Stomach (tissue), 9 donors: ENCODE data around the gene GUCY1A2. TPM values are rescaled to one million over a fixed set of nuclear protein-coding genes. Genes with fewer than 3 reads are reported as not detected.

Experiments used
- DNase-seq, 2 donors: peaks; one replicate each; pipeline versions ENCODE4 v3.0.0 to v3.0.0-alpha.2; 2013 to 2019
- H3K27ac ChIP-seq, 5 donors: fragments of 200-600 bp in 4 of 5; sonication (generic) in 4 of 5; one replicate each; pipeline ENCODE4 v1.5.1; 2013 to 2019; ENCODE audit warnings: mild to moderate bottlenecking in 1 of 5, moderate library complexity in 1 of 5
- H3K27me3 ChIP-seq, 3 donors: fragments of 200-600 bp; sonication (generic); one replicate each; pipeline ENCODE4 v1.5.1; 2017 to 2019; ENCODE audit warnings: mixed run types in 1 of 3
- H3K36me3 ChIP-seq, 4 donors: fragments of 200-600 bp; sonication (generic); 1 replicate in 3 of 4; 2 replicates in 1 of 4; pipeline ENCODE4 v1.5.1; 2016 to 2019
- H3K4me1 ChIP-seq, 4 donors: fragments of 200-600 bp; sonication (generic); one replicate each; pipeline ENCODE4 v1.5.1; 2016 to 2019
- H3K4me3 ChIP-seq, 4 donors: fragments of 200-600 bp; sonication (generic) in 3 of 4; one replicate each; pipeline ENCODE4 v1.5.1; 2016 to 2019; ENCODE audit warnings: mild to moderate bottlenecking in 1 of 4
- H3K9me3 ChIP-seq, 4 donors: fragments of 200-600 bp; sonication (generic); one replicate each; pipeline ENCODE4 v1.5.1; 2016 to 2019
- EP300 ChIP-seq: sonication (generic); formaldehyde crosslinking; IDR thresholded peaks from one replicate; pipeline ENCODE4 v1.6.1; 2017; ENCODE audit warnings: antibody characterized with exemption
- POLR2A ChIP-seq, 4 donors: fragments of 450-650 bp; IDR thresholded peaks; one replicate each; pipeline ENCODE4 v1.6.1; 2016; ENCODE audit warnings: antibody characterized with exemption in 4 of 4, control low read depth in 2 of 4, mild to moderate bottlenecking in 1 of 4, moderate library complexity in 1 of 4
- POLR2AphosphoS5 ChIP-seq, 3 donors: sonication (generic); formaldehyde crosslinking; IDR thresholded peaks; one replicate each; pipeline ENCODE4 v1.6.1; 2016; ENCODE audit warnings: antibody characterized with exemption in 3 of 3
- WGBS, 5 donors: extraction: QIAGEN DNeasy Blood & Tissue Kit in 3 of 5; methylation state at CpG; one replicate each; pipeline versions ENCODE4 v1.1.5 to v1.1.7; 2013 to 2018; 5-methylcytosine and 5-hydroxymethylcytosine counted together
- intact Hi-C: fragments of 100-400 bp; cut with DNase I; formaldehyde crosslinking; loops from one replicate; pipeline ENCODE4 v1.15.1; 2023; ENCODE audit warnings: low total_unique reads
- polyA plus RNA-seq, 3 donors: library from polyadenylated mRNA; stranded (reverse); fragments of 200-250 nt; gene quantifications; one replicate each; pipeline ENCODE4 v1.2.3, GENCODE V29; 2013
- total RNA-seq, 5 donors: library from RNA; depleted of rRNA; stranded (reverse); fragments of >200 nt; gene quantifications; one replicate each; pipeline versions ENCODE4 v1.1.0 to v1.2.3, GENCODE V29; 2014 to 2016
- TF ChIP-seq, protein P1 (sequence below), 7 experiments: fragments of 450-650 bp in 4 of 7; fragments of 200-600 bp in 3 of 7; sonication (generic) in 3 of 7; IDR thresholded peaks; one replicate each; pipeline ENCODE4 v1.5.1; 2016 to 2019; ENCODE audit warnings: antibody characterized with exemption in 7 of 7, control low read depth in 2 of 7, mild to moderate bottlenecking in 1 of 7
- donor health status: healthy with polysubstance abuse.
- donor health status: Bipolar disorder and iron deficiency.
- donor health status: healthy.

Gene GUCY1A2
- total and polyA plus RNA-seq, 8 donors = 0.10 to 15.1 (median 4.3) TPM

DNA sequence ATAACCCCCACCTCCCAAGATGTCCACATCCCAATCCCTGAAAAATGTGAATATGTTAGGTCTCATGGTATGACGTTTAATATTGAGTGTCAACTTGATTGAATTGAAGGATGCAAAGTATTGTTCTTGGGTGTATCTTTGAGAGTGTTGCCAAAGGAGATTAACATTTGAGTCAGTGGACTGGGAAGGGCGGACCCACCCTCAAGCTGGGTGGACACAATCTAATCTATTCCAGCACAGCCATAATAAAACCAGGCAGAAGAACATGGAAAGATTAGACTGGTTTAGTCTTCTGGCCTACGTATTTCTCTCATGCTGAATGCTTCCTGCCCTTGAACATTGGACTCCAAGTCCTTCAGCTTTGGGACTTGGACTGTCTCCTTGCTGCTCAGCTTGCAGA lies 315.5 kb downstream of the GUCY1A2 start:
- H3K36me3 ChIP-seq = no peaks in the 10 kb centered on the region
- no peak for DNase-seq
- H3K9me3 ChIP-seq = no peaks in the 10 kb centered on the region
- TF ChIP-seq POLR2A (IDR thresholded peaks at IDR 0.05) = no peak
- TF ChIP-seq, protein P1, sequence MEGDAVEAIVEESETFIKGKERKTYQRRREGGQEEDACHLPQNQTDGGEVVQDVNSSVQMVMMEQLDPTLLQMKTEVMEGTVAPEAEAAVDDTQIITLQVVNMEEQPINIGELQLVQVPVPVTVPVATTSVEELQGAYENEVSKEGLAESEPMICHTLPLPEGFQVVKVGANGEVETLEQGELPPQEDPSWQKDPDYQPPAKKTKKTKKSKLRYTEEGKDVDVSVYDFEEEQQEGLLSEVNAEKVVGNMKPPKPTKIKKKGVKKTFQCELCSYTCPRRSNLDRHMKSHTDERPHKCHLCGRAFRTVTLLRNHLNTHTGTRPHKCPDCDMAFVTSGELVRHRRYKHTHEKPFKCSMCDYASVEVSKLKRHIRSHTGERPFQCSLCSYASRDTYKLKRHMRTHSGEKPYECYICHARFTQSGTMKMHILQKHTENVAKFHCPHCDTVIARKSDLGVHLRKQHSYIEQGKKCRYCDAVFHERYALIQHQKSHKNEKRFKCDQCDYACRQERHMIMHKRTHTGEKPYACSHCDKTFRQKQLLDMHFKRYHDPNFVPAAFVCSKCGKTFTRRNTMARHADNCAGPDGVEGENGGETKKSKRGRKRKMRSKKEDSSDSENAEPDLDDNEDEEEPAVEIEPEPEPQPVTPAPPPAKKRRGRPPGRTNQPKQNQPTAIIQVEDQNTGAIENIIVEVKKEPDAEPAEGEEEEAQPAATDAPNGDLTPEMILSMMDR (IDR thresholded peaks at IDR 0.05) = no peak
- no peak for TF ChIP-seq POLR2AphosphoS5 (IDR thresholded peaks at IDR 0.05)
- TF ChIP-seq EP300 = no peak
- WGBS, 5 donors = 82 to 88% (median 87%) methylated on average over 3 of the region's 3 CpGs
- intact Hi-C loops = no loop called here
- H3K4me1 ChIP-seq = no peaks in the 10 kb centered on the region
- H3K27me3 ChIP-seq = no peaks in the 10 kb centered on the region
- no peak overlapping the region for H3K27ac ChIP-seq
- H3K4me3 ChIP-seq = no peak overlapping the region

DNA sequence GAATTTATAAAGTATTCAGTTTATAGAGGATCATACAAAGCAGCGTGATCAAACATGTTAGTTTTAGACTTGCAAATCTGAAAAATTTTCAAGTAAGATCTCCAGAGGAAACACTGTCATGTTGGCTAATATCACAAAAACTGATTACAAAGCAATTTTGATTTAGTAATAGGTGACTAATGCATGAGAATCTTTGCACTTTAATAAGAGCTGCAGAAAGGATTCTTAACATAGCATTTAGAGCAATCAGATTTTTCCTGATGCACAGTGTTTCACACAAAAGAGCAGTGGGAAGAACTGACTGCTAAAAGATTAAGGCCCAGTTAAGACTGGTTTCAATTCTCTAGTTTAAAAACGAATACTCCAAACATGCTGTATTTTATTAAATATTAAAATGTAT lies 321.2 kb downstream of the GUCY1A2 start:
- no peak for DNase-seq

DNA sequence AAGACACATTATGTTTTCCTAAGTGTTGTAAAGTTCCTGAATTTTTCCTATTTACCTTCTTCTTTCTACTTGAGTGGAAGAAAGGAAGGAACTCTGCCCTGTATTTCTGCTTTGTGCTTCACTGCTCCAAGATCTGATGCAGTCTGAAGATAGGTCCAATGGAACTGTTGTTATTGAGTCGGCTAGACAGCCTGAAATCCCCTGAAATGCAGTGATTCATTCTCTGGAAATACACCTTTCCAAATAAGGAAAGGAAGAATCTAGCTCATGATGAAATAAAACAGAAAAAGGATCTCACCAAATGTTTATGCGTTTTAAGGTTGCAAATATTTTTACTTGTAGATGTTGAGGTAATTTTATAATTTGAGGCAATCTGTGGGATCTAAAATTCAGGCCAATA lies 322.8 kb downstream of the GUCY1A2 start:
- DNase-seq = no peak
- WGBS, 5 donors = 54 to 75% (median 69%) methylated on average over 2 of the region's 2 CpGs
- H3K4me3 ChIP-seq = no peak overlapping the region
- no peaks in the 10 kb centered on the region for H3K9me3 ChIP-seq
- H3K4me1 ChIP-seq = no peaks in the 10 kb centered on the region
- no peaks in the 10 kb centered on the region for H3K27me3 ChIP-seq
- H3K36me3 ChIP-seq = no peaks in the 10 kb centered on the region
- H3K27ac ChIP-seq = peak overlapping the region in 1 of 5 donors; percentile 8
- intact Hi-C loops = no loop called here
- TF ChIP-seq POLR2A (IDR thresholded peaks at IDR 0.05) (no peak), EP300 (no peak), POLR2AphosphoS5 (IDR thresholded peaks at IDR 0.05) (no peak)
- TF ChIP-seq, protein P1 (IDR thresholded peaks at IDR 0.05) = no peak

More for the DNA sequence above, 321.2 kb downstream of the GUCY1A2 start:
- intact Hi-C loops = no loop called here
- Histone ChIP-seq H3K4me1 (no peaks in the 10 kb centered on the region), H3K27ac (no peak overlapping the region), H3K9me3 (no peaks in the 10 kb centered on the region), H3K4me3 (no peak overlapping the region), H3K27me3 (no peaks in the 10 kb centered on the region), H3K36me3 (no peaks in the 10 kb centered on the region)
- WGBS, 5 donors = 73 to 85% (median 78%) methylated on average over 2 of the region's 2 CpGs
- TF ChIP-seq POLR2A (IDR thresholded peaks at IDR 0.05) (no peak), EP300 (no peak), POLR2AphosphoS5 (IDR thresholded peaks at IDR 0.05) (no peak)
- TF ChIP-seq, protein P1 (IDR thresholded peaks at IDR 0.05) = no peak

DNA sequence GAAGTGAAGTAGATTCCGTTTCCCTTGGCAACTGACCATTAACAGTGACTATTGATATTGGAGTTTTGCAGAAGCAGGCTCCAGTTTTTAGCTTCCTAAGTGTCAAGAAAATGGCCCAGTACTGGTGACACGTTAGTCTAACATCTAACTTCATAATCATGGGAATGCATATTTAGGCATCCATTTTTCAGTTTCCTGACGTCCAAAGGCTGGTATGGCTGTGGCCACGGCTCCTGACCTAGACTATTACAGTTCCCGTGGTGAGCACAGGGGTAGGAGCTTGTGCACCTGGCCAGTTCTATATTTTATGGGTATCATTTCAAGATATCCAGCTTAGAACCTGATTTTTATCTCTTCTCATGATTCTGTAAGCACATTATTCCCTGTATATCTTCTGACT lies 323.8 kb downstream of the GUCY1A2 start:
- no peak for DNase-seq
- Histone ChIP-seq H3K4me1 (no peaks in the 10 kb centered on the region), H3K9me3 (no peaks in the 10 kb centered on the region), H3K36me3 (no peaks in the 10 kb centered on the region), H3K4me3 (no peak overlapping the region), H3K27me3 (no peaks in the 10 kb centered on the region), H3K27ac (no peak overlapping the region)
- 75 to 85% (median 84%) methylated on average over 5 of the region's 5 CpGs for WGBS, 5 donors
- TF ChIP-seq, protein P1 (IDR thresholded peaks at IDR 0.05) = no peak
- TF ChIP-seq EP300 (no peak), POLR2AphosphoS5 (IDR thresholded peaks at IDR 0.05) (no peak), POLR2A (IDR thresholded peaks at IDR 0.05) (no peak)
- intact Hi-C loops = no loop called here
